ENCODE measurements around the gene PRSS23.
"Not testable (repeated sequence)": the region's sequence is repeated elsewhere in the genome, so short reads cannot be mapped to it uniquely, and the experiment has no call there.

The PRSS23 gene

GRCh38 chr11:86800076-86800959 lies at the start of gene PRSS23:
PRSS23 (plus strand) TSS chr11:86800542; CDS start chr11:86807644, 7,102 bp downstream.
- in situ Hi-C loops (cut with MboI; ENCODE audit: low pct_unique_long_range_greater_than_20kb, low sequenced_read_pairs) = loop anchor here (25.0 kb wide), 1 partner anchor 338 kb away; no protein-coding TSS in a partner anchor
- no peak for DNase-seq

- no peak for DNase-seq
- in situ Hi-C loops (cut with MboI; ENCODE audit: low pct_unique_long_range_greater_than_20kb, low sequenced_read_pairs) = no loop called here
Observed at GRCh38 chr11:86753459-86753858, 46.9 kb upstream of the PRSS23 start.

GRCh38 chr11:86755146-86755545 lies 45.2 kb upstream of the PRSS23 start:
- no peak for DNase-seq
- in situ Hi-C loops (cut with MboI; ENCODE audit: low pct_unique_long_range_greater_than_20kb, low sequenced_read_pairs) = no loop called here

GRCh38 chr11:86758171-86758570 lies 42.2 kb upstream of the PRSS23 start:
- in situ Hi-C loops (cut with MboI; ENCODE audit: low pct_unique_long_range_greater_than_20kb, low sequenced_read_pairs) = no loop called here
- no peak for DNase-seq

- in situ Hi-C loops (cut with MboI; ENCODE audit: low pct_unique_long_range_greater_than_20kb, low sequenced_read_pairs) = no loop called here
- DNase-seq = no peak
Observed at GRCh38 chr11:86760577-86760976, 39.8 kb upstream of the PRSS23 start.

- in situ Hi-C loops (cut with MboI; ENCODE audit: low pct_unique_long_range_greater_than_20kb, low sequenced_read_pairs) = no loop called here
- no peak for DNase-seq
Observed at GRCh38 chr11:86761978-86762377, 38.4 kb upstream of the PRSS23 start.

- no peak for DNase-seq
- in situ Hi-C loops (cut with MboI; ENCODE audit: low pct_unique_long_range_greater_than_20kb, low sequenced_read_pairs) = no loop called here
Observed at GRCh38 chr11:86765203-86765602, 35.1 kb upstream of the PRSS23 start.

- in situ Hi-C loops (cut with MboI; ENCODE audit: low pct_unique_long_range_greater_than_20kb, low sequenced_read_pairs) = no loop called here
- no peak for DNase-seq
Observed at GRCh38 chr11:86765878-86766277, 34.5 kb upstream of the PRSS23 start.

- in situ Hi-C loops (cut with MboI; ENCODE audit: low pct_unique_long_range_greater_than_20kb, low sequenced_read_pairs) = no loop called here
- no peak for DNase-seq
Observed at GRCh38 chr11:86769219-86769618, 31.1 kb upstream of the PRSS23 start.

GRCh38 chr11:86770473-86771027 lies 29.8 kb upstream of the PRSS23 start:
- in situ Hi-C loops (cut with MboI; ENCODE audit: low pct_unique_long_range_greater_than_20kb, low sequenced_read_pairs) = not testable (repeated sequence)

GRCh38 chr11:86772999-86773398 lies 27.3 kb upstream of the PRSS23 start:
- in situ Hi-C loops (cut with MboI; ENCODE audit: low pct_unique_long_range_greater_than_20kb, low sequenced_read_pairs) = no loop called here

More at GRCh38 chr11:86770473-86771027, 29.8 kb upstream of the PRSS23 start:
- DNase-seq = not testable (repeated sequence)

GRCh38 chr11:86773513-86774252 lies 26.7 kb upstream of the PRSS23 start:
- in situ Hi-C loops (cut with MboI; ENCODE audit: low pct_unique_long_range_greater_than_20kb, low sequenced_read_pairs) = no loop called here
- no peak for DNase-seq

More at GRCh38 chr11:86772999-86773398, 27.3 kb upstream of the PRSS23 start:
- DNase-seq = no peak

GRCh38 chr11:86774417-86774816 lies 25.9 kb upstream of the PRSS23 start:
- in situ Hi-C loops (cut with MboI; ENCODE audit: low pct_unique_long_range_greater_than_20kb, low sequenced_read_pairs) = no loop called here
- DNase-seq = no peak

GRCh38 chr11:86775361-86775760 lies 25.0 kb upstream of the PRSS23 start:
- in situ Hi-C loops (cut with MboI; ENCODE audit: low pct_unique_long_range_greater_than_20kb, low sequenced_read_pairs) = no loop called here
- DNase-seq = no peak

GRCh38 chr11:86781546-86781945 lies 18.8 kb upstream of the PRSS23 start:
- no peak for DNase-seq
- in situ Hi-C loops (cut with MboI; ENCODE audit: low pct_unique_long_range_greater_than_20kb, low sequenced_read_pairs) = no loop called here

- in situ Hi-C loops (cut with MboI; ENCODE audit: low pct_unique_long_range_greater_than_20kb, low sequenced_read_pairs) = no loop called here
- no peak for DNase-seq
Observed at GRCh38 chr11:86782742-86783141, 17.6 kb upstream of the PRSS23 start.

GRCh38 chr11:86783661-86784060 lies 16.7 kb upstream of the PRSS23 start:
- no peak for DNase-seq
- in situ Hi-C loops (cut with MboI; ENCODE audit: low pct_unique_long_range_greater_than_20kb, low sequenced_read_pairs) = no loop called here

- DNase-seq = no peak
- in situ Hi-C loops (cut with MboI; ENCODE audit: low pct_unique_long_range_greater_than_20kb, low sequenced_read_pairs) = no loop called here
Observed at GRCh38 chr11:86784241-86784681, 16.1 kb upstream of the PRSS23 start.

GRCh38 chr11:86785576-86785975 lies 14.8 kb upstream of the PRSS23 start:
- no peak for DNase-seq
- in situ Hi-C loops (cut with MboI; ENCODE audit: low pct_unique_long_range_greater_than_20kb, low sequenced_read_pairs) = no loop called here

- no peak for DNase-seq
- in situ Hi-C loops (cut with MboI; ENCODE audit: low pct_unique_long_range_greater_than_20kb, low sequenced_read_pairs) = no loop called here
Observed at GRCh38 chr11:86787018-86787536, 13.3 kb upstream of the PRSS23 start.
